Endothelial cell of umbilical vein (primary cell): ENCODE measurements around the gene NDP. TPM values are rescaled to one million over a fixed set of nuclear protein-coding genes. Genes with fewer than 3 reads are reported as not detected.

ENCODE experiments used
- BruUV-seq: library from RNA; stranded (reverse); fragments of 400-500 nt; replicated peaks from 2 replicates; lab custom pipeline; 2021; lab: Mats Ljungman, UMichigan
- CTCF ChIA-PET: fragments of 300-600, 350-600 bp; sonication (Branson Sonifier 250); formaldehyde crosslinking; loops from one replicate; lab custom pipeline; 2021; ENCODE audit warnings: antibody characterized with exemption, inconsistent platforms; lab: Charles Lee
- POLR2A ChIA-PET: fragments of 300-600, 350-600 bp; sonication (Branson Sonifier 250); formaldehyde crosslinking; loops from one replicate; lab custom pipeline; 2021; ENCODE audit warnings: antibody characterized with exemption, inconsistent platforms; lab: Charles Lee
- DNase-seq: peaks from one replicate; pipeline ENCODE4 v3.0.0-alpha.2; 2011; ENCODE audit warnings: low read depth, low spot score
- FAIRE-seq: peaks from 2 replicates; lab custom pipeline; 2011; peaks lifted over from hg19 to GRCh38; lab: Jason Lieb, UNC
- H2AFZ ChIP-seq: 2 replicates; pipeline ENCODE4 v1.6.0; 2012; ENCODE audit warnings: low read depth, low read length, control low read depth, inconsistent platforms
- H3K27ac ChIP-seq: 2 replicates; pipeline ENCODE4 v1.5.1; 2011; ENCODE audit warnings: low read depth, mild to moderate bottlenecking, control low read depth, low read length, moderate library complexity; ENCODE audit not compliant: insufficient read depth
- H3K27me3 ChIP-seq, 2 experiments: 2 replicates each; pipeline versions ENCODE4 v1.6.0 to v1.6.1; 2011; ENCODE audit warnings: low read length in 2 of 2, mixed read lengths in 1 of 2; ENCODE audit not compliant: control insufficient read depth in 2 of 2, insufficient read depth in 2 of 2
- H3K36me3 ChIP-seq, 2 experiments: 2 replicates in 1 of 2; 3 replicates in 1 of 2; pipeline ENCODE4 v1.5.1; 2011; ENCODE audit warnings: low read length in 2 of 2, mild to moderate bottlenecking in 1 of 2, moderate library complexity in 1 of 2; ENCODE audit not compliant: control insufficient read depth in 2 of 2, insufficient read depth in 2 of 2; ENCODE audit errors: extremely low read depth in 1 of 2
- H3K4me1 ChIP-seq: 3 replicates; pipeline ENCODE4 v1.5.1; 2011; ENCODE audit warnings: mild to moderate bottlenecking, low read length; ENCODE audit not compliant: control insufficient read depth, insufficient read depth; ENCODE audit errors: extremely low read depth
- H3K4me2 ChIP-seq: 2 replicates; pipeline ENCODE4 v1.6.1; 2011; ENCODE audit warnings: low read length, control low read depth, mixed read lengths; ENCODE audit not compliant: insufficient read depth
- H3K4me3 ChIP-seq, 3 experiments: fragments of 200-600 bp in 1 of 3; sonication (generic), shearing (Covaris generic) in 1 of 3; replicated peaks in 1 of 3; 2 replicates each; pipeline ENCODE4 v1.5.1; 2011 to 2016; ENCODE audit warnings: control low read depth in 3 of 3, low read length in 3 of 3, mild to moderate bottlenecking in 2 of 3, inconsistent platforms in 1 of 3, low read depth in 1 of 3, moderate library complexity in 1 of 3; ENCODE audit not compliant: insufficient read depth in 1 of 3
- H3K79me2 ChIP-seq: 2 replicates; pipeline ENCODE4 v1.6.0; 2012; ENCODE audit warnings: low read length, inconsistent platforms; ENCODE audit not compliant: control insufficient read depth, insufficient read depth
- H3K9ac ChIP-seq: replicated peaks from 2 replicates; pipeline ENCODE3; 2011; ENCODE audit warnings: low read length, control low read depth; ENCODE audit not compliant: insufficient read depth; ENCODE audit errors: extremely low read depth
- H3K9me1 ChIP-seq: replicated peaks from 3 replicates; pipeline ENCODE4 v1.6.0; 2011; ENCODE audit warnings: mild to moderate bottlenecking, low read length; ENCODE audit not compliant: control insufficient read depth, insufficient read depth; ENCODE audit errors: extremely low read depth
- H3K9me3 ChIP-seq: replicated peaks from 2 replicates; pipeline ENCODE4 v1.5.1; 2012; ENCODE audit warnings: low read length, inconsistent platforms; ENCODE audit not compliant: control insufficient read depth, insufficient read depth
- H4K20me1 ChIP-seq: replicated peaks from 2 replicates; pipeline ENCODE3; 2011; ENCODE audit warnings: mild to moderate bottlenecking, low read length; ENCODE audit not compliant: control insufficient read depth, insufficient read depth; ENCODE audit errors: extremely low read depth
- EZH2 ChIP-seq: IDR thresholded peaks from 2 replicates; pipeline ENCODE4 v1.6.1; 2012; ENCODE audit warnings: borderline replicate concordance, low read depth, mild to moderate bottlenecking, moderate library complexity, low read length, inconsistent platforms; ENCODE audit not compliant: severe bottlenecking
- FOS ChIP-seq: IDR thresholded peaks from 2 replicates; pipeline ENCODE4 v1.6.1; 2011; ENCODE audit warnings: mild to moderate bottlenecking, low read length, moderate library complexity, borderline replicate concordance; ENCODE audit not compliant: insufficient read depth
- GATA2 ChIP-seq: IDR thresholded peaks from 2 replicates; pipeline ENCODE4 v1.7.0; 2011; ENCODE audit warnings: low read depth, mild to moderate bottlenecking, moderate library complexity, mixed read lengths, low read length; ENCODE audit not compliant: insufficient read length, insufficient read depth
- POLR2A ChIP-seq: IDR thresholded peaks from 2 replicates; pipeline ENCODE4 v1.6.1; 2012; ENCODE audit warnings: low read depth, mild to moderate bottlenecking, control low read depth, low read length
- POLR2AphosphoS5 ChIP-seq: IDR thresholded peaks from 2 replicates; pipeline ENCODE4 v1.6.1; 2012; ENCODE audit warnings: low read depth, mild to moderate bottlenecking, control low read depth, low read length, moderate library complexity; ENCODE audit not compliant: insufficient read depth
- dilution Hi-C: fragments of 300-500 bp; cut with MboI; formaldehyde crosslinking; loops from one replicate; pipeline ENCODE4 v1.15.0; 2019; ENCODE audit warnings: low sequenced_read_pairs; ENCODE audit not compliant: extremely low pct_ligation_motif_present
- intact Hi-C: fragments of 100-400 bp; cut with micrococcal nuclease; formaldehyde crosslinking; loops from one replicate; pipeline ENCODE4 v1.10.0; 2022
- polyA plus RNA-seq, 4 experiments: library from polyadenylated mRNA; depleted of rRNA in 3 of 4; stranded (reverse) in 3 of 4; unstranded in 1 of 4; fragments of >200 nt; gene quantifications; 2 replicates each; pipeline versions ENCODE4 v1.2.1 to v1.2.3, GENCODE V29; 2011 to 2012; ENCODE audit warnings: missing spikeins in 1 of 4
- total RNA-seq: library from RNA; stranded (reverse); gene quantifications from 2 replicates; pipeline ENCODE4 v1.2.3, GENCODE V29; 2021
- TF ChIP-seq, protein P1 (sequence below), 2 donors: IDR thresholded peaks; 1 replicate in 1 of 2; 2 replicates in 1 of 2; pipeline ENCODE4 v1.5.1; 2011; ENCODE audit warnings: low read length in 2 of 2, mild to moderate bottlenecking in 2 of 2, moderate library complexity in 2 of 2, control low read depth in 1 of 2, inconsistent platforms in 1 of 2, low read depth in 1 of 2; ENCODE audit not compliant: insufficient read depth in 1 of 2; ENCODE audit errors: extremely low read depth in 1 of 2
- TF ChIP-seq, protein P2 (sequence below): IDR thresholded peaks from 2 replicates; pipeline ENCODE4 v1.6.1; 2011; ENCODE audit not compliant: insufficient read depth, insufficient read length

NDP gene
- total and polyA plus RNA-seq, 2 donors (not counting 3 experiments of a cell fraction or from before 2014, with no cell fraction given) = 0.58 to 0.60 TPM

DNA sequence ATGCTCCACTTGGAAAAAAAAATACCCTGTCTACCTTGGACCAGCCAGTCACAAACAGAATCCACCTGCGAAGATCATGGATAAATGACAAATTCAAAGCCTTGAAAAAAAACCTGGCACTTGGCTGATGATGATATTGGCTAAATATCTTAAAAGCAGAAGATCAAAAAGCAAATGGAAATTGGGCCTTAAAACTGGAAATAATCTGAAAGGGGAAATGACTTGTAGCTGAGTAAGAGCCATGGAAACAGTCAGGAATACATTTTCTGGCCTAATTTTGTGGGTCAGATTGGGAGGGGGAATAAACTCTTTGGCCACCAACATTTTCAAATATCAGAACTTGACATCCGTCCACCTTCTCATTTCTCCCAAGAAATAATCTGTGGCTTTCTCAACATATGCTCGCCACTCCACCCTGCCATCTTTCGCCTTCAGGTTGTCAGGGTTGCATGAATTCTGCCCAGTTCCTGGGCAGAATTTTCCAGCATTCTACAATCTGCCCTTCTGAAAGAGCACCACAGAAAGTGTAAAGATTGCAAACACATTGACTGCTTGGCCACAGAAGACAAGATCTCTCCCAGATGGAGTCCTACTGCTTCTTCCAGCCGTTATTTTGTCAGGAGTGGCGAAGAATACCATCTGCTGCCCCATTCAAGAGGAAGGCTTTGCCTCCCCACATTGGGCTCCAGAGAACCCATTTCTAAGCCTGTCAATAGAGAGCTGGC, 1.7 kb upstream of the NDP start:
- ChIA-PET POLR2A (no interaction called here), CTCF (no interaction called here)
- TF ChIP-seq, protein P1, sequence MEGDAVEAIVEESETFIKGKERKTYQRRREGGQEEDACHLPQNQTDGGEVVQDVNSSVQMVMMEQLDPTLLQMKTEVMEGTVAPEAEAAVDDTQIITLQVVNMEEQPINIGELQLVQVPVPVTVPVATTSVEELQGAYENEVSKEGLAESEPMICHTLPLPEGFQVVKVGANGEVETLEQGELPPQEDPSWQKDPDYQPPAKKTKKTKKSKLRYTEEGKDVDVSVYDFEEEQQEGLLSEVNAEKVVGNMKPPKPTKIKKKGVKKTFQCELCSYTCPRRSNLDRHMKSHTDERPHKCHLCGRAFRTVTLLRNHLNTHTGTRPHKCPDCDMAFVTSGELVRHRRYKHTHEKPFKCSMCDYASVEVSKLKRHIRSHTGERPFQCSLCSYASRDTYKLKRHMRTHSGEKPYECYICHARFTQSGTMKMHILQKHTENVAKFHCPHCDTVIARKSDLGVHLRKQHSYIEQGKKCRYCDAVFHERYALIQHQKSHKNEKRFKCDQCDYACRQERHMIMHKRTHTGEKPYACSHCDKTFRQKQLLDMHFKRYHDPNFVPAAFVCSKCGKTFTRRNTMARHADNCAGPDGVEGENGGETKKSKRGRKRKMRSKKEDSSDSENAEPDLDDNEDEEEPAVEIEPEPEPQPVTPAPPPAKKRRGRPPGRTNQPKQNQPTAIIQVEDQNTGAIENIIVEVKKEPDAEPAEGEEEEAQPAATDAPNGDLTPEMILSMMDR (IDR thresholded peaks at IDR 0.05; ENCODE audit: extremely low read depth in 1 of 2, insufficient read depth in 1 of 2, low read depth in 1 of 2, low read length in 2 of 2) = no peak
- TF ChIP-seq GATA2 = no peak
- peak; percentile 51 for TF ChIP-seq FOS
- no peak for TF ChIP-seq POLR2AphosphoS5
- TF ChIP-seq EZH2 = no peak
- no peak for TF ChIP-seq POLR2A
- TF ChIP-seq, protein P2, sequence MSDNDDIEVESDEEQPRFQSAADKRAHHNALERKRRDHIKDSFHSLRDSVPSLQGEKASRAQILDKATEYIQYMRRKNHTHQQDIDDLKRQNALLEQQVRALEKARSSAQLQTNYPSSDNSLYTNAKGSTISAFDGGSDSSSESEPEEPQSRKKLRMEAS = no peak
- intact Hi-C loops = loop anchor here (10.0 kb wide), 1 partner anchor 900 kb away; the partner anchor contains the start of gene KDM6A
- H3K4me3 ChIP-seq = no peak overlapping the region
- H3K27me3 ChIP-seq = no peaks in the 10 kb centered on the region
- peaks cover 12% of the 10 kb centered on the region for H3K4me1 ChIP-seq
- no peaks in the 10 kb centered on the region for H3K36me3 ChIP-seq
- FAIRE-seq (peak; percentile 76), DNase-seq (no peak)
- H4K20me1 ChIP-seq = no peaks in the 10 kb centered on the region
- no peaks in the 10 kb centered on the region for H3K9me3 ChIP-seq
- H3K27ac ChIP-seq = no peak overlapping the region
- H3K9me1 ChIP-seq = no peaks in the 10 kb centered on the region
- no TSS peak for BruUV-seq
- no peak overlapping the region for H3K4me2 ChIP-seq
- dilution Hi-C loops = no loop called here
- H2AFZ ChIP-seq = no peak overlapping the region
- H3K9ac ChIP-seq = no peak overlapping the region
- no peaks in the 10 kb centered on the region for H3K79me2 ChIP-seq
